ENCODE measurements around the gene DPP8.

GRCh38 chr15:65451989-65452388, 65.5 kb downstream of the DPP8 start:
- TF ChIP-seq, protein P1, sequence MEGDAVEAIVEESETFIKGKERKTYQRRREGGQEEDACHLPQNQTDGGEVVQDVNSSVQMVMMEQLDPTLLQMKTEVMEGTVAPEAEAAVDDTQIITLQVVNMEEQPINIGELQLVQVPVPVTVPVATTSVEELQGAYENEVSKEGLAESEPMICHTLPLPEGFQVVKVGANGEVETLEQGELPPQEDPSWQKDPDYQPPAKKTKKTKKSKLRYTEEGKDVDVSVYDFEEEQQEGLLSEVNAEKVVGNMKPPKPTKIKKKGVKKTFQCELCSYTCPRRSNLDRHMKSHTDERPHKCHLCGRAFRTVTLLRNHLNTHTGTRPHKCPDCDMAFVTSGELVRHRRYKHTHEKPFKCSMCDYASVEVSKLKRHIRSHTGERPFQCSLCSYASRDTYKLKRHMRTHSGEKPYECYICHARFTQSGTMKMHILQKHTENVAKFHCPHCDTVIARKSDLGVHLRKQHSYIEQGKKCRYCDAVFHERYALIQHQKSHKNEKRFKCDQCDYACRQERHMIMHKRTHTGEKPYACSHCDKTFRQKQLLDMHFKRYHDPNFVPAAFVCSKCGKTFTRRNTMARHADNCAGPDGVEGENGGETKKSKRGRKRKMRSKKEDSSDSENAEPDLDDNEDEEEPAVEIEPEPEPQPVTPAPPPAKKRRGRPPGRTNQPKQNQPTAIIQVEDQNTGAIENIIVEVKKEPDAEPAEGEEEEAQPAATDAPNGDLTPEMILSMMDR (IDR thresholded peaks at IDR 0.05) = no peak
- TF ChIP-seq EZH2 (IDR thresholded peaks at IDR 0.05) = no peak

All from neural progenitor cell (in vitro differentiated cells).